ENCODE data around the gene MAB21L4.

MAB21L4 gene

DNA sequence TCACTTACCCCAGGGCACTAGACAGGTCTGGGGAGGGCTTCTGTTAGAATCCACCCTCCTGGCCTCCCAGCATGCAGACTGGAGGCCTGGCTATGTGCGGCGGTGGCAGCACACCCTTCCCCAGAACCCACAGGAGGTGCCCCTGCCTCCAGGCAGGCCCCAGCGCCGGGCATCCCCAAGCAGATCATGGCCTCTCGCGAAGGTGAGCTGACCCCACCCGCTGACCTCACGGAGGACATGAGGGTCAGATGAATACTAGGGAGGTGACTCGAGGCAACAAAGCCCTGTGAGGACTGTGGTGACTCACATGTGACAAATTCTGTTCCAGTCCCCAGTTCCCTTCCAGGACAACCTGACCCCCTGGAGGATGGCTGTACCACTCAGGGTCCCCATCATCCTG, 1.9 kb downstream of the MAB21L4 start:
- no peak for DNase-seq (ENCODE audit: low read depth, low spot score)

DNA sequence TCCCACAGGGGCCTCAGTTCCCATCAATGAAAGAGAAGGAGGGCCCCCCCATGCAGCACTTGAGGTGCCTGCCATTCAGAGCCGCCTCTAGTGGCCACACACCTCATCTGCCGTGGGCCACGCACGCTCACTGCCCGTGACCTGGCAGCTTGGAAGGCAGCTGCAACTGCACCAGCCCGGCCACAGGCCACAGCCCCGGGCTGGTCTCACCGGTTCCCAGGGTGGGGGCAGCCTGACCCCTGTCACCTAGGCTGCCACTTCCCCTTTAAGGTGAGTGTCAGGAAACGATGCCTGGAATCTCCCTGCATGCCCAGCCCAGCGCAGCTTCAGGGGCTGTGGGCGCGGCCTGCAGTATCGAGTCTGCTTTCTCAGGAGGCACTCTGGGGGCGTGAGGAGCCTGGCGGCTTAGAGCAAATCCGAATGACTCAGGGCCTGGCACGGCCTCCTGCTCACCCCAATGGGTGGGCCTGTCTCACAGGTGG, 2.6 kb downstream of the MAB21L4 start:
- no peak for DNase-seq (ENCODE audit: low read depth, low spot score)

DNA sequence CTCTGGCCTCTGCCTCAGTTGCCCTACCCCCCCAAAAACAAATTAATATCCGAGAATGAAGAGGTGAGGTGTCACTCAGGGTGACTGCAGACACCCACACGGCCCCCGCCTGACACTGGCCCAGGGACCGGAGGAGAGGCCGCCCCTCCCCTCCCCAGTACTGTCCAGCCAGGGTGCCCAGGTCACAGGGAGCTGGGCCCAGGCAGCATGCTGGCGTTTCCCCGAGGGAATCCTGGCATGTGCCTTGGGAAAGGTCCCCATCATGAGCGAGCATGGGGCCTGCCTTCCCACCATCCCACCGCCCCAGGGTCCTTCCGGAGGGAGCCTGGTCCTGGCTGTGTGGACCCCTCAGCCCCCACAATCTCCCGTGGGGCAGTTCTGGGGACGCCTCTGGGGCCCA, 3.0 kb downstream of the MAB21L4 start:
- no peak for DNase-seq (ENCODE audit: low read depth, low spot score)

DNA sequence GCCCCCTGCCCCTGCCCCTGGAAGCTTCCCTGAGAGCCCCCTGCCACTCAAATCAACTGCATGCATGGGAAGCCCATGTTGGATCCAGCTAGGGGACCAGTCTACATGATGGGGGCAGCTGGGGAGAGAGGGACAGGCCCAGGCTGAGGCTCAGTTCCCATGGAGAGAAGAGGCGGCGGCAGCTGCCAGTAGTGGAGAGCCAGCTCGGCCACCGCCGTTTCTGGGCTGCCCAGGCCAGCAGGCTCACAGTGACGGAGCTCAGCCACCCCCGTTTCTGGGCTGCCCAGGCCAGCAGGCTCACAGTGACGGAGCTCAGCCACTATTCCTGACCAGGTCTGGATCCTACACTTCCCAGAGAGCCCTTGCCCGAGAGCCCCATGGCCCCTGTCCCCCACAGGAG, 3.6 kb downstream of the MAB21L4 start:
- no peak for DNase-seq (ENCODE audit: low read depth, low spot score)

DNA sequence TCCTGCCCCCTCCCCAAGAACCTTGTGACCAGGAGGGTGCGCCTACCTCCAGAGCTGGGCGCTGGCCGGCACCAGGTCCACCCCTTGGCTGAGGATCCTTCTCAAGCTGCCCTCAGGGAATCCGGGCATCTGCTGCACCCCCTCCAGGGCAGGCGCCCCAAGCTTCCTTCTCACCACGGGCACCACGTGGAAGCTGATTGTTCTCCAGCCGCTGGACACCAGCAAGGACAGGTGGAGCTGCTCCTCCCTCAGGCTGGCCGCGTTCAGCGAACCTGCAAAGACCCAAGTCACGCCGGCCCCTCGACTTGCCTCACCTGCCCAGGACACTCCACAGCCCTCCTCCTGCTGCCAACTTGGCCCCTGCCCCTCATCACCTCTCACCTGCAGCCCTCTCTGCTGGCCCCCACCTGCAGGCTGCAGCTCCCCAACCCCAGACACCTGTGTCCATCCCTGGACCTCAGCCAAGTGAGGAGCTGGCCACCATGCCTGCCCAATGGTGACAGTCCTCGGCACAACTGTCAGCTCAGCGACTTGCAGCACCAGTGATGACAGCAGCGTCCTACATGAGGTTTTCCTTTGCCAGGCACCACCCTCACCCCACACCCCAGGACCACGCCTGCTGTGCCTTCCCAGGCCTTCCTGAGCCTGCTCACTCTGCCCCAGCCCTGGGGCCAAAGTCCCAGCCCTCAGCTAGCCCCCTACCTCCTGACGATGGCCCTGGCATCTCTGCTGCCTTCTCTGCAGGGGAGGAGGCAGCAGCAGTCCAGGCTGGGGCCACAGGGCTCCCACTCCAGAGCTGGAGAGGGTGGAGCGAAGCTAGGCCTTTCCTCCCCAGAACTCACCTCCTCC, 4.2 kb downstream of the MAB21L4 start:
- no peak for DNase-seq (ENCODE audit: low read depth, low spot score)

DNA sequence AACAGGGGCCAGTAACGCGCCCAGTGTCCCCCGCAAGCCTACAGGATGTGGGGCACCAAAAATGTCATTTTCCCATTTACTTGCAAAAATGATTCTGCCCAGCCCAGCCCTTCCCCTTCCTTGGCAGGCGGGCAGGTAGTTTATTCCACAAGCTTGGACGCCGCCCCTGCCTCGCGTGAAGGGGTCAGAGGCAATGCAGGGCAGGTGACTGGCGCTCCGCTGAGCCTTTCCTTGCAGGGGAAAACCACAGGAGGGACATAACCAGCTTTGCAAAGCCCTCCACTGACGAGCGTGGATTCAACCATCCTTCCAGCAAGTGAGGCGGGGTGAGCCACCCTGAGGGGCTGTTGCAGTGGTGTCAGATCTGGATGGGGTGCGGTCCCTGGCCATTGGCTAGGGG, 5.3 kb downstream of the MAB21L4 start:
- DNase-seq (ENCODE audit: low read depth, low spot score) = no peak

DNA sequence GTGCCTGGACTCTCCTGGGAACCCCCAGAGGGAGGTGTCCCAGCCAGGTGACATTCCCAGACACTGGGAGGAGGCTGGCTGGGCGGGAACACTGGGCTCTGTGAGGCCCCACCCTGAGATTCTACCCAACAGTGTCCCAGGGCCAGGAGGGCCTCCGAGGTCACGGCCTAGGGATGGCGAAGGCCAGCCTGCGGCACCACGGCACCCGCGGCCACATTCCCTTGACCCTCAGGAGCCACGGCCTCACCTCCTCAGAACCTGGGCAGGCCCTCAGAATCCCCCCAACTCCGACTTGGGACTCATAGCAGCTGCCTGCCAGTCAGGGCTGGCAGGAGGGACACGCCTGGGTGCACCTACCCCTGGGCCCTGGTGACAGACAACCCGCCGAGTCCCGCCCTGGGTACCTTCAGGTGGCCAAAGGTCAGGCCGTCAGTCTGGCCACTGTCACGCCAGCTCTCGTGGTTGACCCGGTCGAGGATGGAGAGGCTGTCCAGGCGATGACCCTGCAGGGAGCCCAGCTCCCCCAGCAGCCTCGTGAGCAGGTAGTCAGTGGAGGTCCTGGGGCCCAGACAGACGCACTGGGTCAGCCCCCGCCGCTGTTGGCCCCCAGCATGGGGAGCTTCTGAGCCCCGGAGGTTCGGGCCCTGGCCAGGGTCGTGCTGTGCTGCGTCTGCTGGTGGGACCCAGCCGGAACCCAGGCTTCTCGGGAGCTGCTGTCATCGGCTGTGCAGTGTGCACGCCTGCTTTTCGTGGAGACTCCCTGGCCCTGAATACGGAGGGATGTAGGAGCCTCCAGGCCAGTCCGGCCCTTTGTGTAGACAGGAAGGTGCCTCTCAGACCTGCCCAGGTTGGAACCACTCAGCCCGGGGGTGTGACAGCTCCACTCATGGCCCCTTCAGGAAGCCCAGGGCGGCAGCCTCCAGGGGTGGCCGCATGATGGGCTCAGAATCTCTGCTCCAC, 6.1 kb downstream of the MAB21L4 start:
- no peak for DNase-seq (ENCODE audit: low read depth, low spot score)

DNA sequence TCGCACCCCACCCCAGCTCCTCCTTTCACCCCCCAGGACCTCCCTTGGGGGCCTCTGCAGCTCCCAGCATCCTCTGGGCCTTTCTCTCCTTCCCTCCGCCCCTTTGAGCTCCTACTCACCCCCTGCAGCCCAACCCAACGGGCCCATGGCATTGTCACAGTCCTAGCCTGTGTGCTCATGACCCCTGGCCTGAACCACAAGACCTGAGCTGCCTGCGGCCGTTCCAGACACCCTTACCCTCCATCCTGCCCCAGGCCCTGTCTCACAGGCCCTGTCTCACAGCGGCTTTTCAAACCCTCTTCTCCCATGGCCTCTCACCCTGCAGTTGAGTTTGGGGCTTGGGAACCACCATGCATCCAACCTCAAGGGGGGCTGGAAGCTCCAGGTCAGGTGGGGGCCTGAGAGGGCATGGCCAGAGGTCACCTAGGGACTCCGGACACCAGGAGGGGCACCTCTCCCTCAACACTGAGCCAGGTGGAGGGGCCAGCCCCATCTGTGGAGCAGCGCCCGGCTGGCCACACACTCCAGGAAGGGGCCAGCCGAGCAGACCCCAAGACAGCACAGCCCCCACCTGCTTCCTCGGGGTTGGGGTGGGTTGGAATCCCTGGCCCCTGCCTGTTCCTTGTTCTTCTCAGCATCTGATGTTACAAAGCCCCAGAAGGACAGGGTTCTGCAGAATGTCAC, 6.9 kb downstream of the MAB21L4 start:
- DNase-seq (ENCODE audit: low read depth, low spot score) = no peak

DNA sequence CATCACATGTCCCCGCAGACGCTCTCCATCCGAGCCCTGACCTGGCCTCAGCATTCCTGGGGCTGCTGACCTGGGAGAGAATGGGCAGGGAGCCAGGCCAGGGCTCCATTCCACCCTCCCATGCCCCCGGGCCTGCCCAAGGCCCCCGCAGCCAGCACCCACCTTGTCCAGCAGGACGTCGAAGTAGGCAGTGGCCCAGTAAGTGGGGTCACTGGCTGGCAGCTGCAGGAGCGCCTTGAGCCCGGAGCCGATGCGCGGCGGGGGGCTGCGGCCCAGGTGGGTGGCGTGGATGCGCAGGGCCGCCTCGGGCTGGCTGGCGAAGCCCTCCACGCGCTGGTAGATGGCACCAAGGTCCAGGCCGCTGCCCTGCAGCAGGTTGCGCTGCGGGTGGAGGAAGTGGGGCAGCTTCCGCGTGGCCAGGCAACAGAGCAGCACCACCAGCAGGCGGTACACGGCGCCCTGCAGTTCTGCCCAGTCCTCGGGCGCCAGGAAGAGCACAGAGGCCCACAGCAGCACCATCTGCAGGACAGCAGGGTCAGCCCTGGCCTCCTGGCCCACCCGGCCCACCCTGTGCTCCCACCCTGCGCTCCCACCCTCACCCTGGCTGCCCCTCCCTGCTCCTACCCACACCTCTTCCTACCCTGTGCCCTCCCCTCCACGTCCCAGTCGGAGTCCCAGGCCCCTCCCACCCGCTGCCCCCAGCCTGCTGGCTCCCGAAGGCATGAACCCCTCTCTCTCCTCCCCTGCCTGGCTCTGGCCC, 7.6 kb downstream of the MAB21L4 start:
- no peak for DNase-seq (ENCODE audit: low read depth, low spot score)

DNA sequence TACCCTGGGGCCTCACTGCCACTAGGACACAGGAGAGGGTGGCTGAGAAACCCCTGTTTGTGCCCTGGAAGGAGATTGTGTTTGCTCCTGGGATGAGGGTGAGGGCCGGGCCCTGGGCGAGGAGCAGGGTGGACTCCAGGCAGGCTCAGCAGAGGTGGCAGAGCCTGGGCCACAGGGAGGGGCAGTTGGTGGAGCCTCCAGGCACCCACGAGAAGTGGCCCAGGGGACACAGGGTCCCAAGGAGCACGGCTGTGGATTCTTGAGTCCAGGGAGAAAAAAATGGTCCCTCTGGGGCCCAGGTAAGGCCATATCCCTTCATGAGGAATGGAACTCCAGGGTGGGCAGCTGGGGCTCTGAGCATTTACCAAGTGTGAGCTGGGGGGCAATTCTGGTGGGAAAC, 8.3 kb downstream of the MAB21L4 start:
- no peak for DNase-seq (ENCODE audit: low read depth, low spot score)

DNA sequence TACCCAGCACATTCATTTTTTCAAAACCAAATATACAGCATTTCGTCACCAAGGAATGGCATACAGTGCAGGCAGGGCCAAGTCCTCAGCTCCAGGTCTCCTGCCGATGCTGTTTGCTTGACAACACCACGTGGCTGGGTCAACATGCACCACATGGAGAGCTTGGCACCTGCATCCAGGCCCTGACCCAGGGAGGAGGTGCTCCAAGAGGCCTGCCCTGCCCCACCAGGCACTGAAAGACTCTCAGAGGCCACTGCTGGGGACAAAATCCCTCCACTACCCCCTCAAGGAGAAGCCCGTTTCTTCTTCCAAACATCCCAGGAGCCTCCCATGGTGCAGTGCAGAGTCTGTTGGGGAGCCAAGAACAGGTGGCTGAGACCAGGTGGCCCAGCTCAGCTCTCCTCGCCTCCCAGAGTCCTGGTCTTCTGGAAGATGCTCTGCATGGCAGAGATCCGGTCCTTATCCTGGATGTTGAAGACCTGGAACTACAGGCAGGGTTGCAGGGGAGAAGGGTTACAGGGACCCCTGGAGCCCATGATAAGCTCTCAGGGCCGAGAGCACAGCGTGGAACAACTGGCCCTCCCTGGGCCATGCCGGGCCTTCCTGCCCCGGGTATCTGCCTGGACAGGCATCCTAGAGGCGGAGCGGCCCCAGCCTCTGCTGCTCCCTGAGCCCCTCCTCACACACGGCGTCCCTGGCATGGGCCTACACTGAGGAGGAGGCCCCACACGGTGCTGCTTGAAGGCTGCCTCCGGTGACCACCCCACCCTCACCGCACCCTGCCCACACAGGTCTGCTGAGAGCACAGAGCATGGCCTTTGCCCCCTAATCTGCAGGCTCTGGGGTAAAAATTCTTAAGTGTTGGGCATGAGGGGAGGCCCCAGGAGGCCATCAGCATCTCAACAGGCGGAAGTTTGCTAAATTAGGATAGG, 9.0 kb downstream of the MAB21L4 start:
- no peak for DNase-seq (ENCODE audit: low read depth, low spot score)

DNA sequence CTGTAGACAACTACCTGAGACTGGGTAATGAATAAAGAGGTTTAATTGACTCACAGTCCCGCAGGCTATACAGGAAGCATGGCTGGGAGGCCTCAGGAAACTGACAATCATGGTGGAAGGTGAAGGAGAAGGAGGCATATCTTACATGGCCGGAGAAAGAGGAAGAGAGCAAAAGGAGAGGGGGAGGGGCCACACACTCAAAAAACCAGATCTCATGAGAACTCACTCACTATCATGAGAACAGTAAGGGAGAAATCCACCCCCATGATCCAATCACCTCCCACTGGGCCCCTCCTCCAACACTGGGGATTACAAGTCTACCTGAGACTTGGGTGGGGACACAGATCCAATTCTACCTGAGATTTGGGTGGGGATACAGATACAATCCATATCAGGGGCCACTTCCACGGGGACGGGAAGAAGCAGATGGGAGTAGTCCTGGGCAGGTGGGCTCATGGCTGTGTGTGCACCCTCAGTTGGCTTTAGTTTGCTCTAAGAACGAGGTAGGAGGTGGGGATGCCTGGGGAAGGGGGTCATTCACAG, 9.9 kb downstream of the MAB21L4 start:
- no peak for DNase-seq (ENCODE audit: low read depth, low spot score)

DNA sequence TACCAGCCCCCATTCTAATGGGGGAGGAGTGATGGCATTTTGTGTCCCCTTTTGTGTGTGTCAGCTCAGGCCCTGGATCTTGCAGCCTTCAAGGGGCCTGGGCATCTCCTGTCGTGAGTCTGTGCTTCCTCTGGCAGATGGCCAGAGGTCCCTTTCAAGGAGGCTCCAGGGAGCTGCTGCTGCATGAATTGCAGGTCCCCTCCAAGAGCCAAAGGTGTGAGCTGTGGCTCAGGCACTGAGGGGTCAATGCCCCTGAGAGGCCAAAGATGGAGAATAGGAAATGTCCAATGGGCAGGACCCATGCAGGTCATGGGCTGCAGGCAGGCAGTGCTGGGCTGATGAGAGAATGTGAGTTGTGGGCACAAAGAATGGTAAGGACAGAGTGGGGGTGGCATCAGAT, 10.4 kb downstream of the MAB21L4 start:
- no peak for DNase-seq (ENCODE audit: low read depth, low spot score)

DNA sequence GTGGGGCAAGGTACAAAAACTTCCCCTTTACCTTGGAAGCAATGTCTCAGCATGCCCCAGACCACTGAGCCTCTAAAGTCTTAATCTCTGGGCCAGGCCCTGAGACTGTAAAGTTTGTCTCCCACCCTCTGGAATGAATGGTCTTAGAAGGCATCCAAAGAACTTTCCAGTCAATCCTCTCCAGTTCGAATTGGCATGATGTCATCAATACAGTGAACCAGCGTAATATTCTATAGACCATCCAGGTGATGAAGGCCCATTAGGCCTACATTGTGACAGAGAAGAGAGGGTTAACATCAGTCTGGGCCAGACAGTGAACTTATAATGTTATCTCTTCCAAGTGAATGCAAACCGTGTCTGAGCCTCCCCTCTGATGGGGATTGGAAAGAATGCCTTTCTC, 11.2 kb downstream of the MAB21L4 start:
- no peak for DNase-seq (ENCODE audit: low read depth, low spot score)

DNA sequence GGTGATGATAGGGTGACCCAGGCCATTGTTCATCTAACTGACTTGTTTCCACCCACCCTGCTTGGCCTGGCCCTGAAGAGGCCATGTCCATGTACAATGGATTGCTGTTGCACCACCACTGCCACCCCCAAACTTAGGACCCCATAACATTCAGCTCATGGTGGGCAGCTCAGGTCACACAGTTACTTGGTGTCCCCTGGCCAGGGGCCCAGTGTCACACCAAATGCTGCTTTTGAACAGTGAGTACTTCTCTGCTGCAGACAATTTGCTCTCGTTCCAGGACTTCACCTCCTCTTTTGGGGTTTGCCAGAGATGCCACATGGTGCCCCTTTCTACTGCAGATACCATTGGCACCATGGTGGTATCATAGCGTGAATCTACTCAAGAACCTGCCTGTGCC, 11.7 kb downstream of the MAB21L4 start:
- no peak for DNase-seq (ENCODE audit: low read depth, low spot score)

DNA sequence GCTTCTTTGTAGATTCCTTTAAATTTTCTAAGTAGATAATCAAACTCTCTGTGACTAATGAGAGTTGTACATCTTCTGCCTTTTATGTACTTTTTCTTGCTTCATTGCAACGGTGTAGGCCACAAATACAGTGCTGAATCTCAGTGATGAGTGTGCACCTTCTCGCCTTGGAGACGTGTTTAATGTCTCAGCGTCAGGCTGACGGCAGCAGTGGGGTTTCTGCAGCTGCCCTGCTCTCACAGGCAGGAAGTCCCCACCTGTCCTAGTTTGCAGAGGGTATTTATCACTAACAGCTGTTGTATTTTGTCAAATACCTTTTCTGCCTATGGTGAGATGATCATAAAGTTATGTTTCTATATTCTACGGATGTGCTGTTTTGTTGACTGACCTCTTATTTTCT, 14.0 kb downstream of the MAB21L4 start:
- no peak for DNase-seq (ENCODE audit: low read depth, low spot score)

DNA sequence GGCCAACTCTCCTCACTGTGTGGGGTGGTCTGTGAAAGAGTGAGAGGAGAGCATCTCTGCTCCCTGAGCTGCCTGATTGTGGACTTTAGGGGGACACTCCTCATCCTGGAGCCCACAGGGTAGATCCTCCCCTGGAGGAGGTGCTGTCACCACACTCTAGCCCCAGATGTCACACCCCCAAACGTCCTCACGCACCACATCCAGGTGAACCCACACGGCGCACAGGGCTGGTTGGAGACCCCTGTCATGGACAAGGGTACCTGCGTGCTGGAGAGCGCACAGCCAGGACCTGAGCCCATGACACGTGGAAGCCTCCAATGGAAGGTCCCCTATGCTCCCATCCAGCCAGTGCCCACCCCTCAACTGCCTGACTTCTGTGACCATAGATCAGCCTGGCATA, 16.9 kb downstream of the MAB21L4 start:
- no peak for DNase-seq (ENCODE audit: low read depth, low spot score)

DNA sequence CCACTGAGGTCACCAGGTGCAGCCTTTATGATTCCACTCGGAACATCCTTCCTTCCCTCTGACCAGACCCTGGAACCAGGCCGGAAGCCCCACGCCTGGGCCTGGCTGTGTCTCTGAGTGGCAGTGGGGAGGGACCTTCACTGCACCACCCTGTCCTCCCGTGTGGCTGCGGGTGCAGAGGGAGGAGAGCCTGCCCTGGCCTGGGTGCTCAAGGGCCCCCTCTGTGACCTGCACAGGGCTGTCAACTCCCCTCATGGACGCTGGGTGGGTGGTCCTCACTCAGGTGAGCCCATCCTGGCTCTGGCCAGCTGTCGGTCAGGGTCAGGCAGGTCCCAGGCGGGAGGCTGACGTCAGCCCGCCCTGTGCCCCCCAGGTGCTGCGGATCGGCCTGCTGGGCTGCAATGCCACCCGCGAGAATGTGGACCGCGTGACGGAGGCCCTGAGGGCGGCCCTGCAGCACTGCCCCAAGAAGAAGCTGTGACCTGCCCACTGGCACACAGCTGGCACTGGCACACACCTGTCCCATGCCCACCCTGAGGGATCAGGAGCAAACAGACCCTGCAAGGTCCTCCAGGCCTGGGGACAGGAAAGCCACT, 17.5 kb downstream of the MAB21L4 start:
- no peak for DNase-seq (ENCODE audit: low read depth, low spot score)

All from brain pericyte (primary cell).